GM18858 (cell line): ENCODE data around the gene TINAGL1.

Experiments
- ATAC-seq: cut with Tn5 transposase; IDR thresholded peaks from one replicate; pipeline ENCODE4 v1.9.1; 2021; ENCODE audit not compliant: unreplicated experiment

TINAGL1 gene, protein sequence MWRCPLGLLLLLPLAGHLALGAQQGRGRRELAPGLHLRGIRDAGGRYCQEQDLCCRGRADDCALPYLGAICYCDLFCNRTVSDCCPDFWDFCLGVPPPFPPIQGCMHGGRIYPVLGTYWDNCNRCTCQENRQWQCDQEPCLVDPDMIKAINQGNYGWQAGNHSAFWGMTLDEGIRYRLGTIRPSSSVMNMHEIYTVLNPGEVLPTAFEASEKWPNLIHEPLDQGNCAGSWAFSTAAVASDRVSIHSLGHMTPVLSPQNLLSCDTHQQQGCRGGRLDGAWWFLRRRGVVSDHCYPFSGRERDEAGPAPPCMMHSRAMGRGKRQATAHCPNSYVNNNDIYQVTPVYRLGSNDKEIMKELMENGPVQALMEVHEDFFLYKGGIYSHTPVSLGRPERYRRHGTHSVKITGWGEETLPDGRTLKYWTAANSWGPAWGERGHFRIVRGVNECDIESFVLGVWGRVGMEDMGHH

DNA sequence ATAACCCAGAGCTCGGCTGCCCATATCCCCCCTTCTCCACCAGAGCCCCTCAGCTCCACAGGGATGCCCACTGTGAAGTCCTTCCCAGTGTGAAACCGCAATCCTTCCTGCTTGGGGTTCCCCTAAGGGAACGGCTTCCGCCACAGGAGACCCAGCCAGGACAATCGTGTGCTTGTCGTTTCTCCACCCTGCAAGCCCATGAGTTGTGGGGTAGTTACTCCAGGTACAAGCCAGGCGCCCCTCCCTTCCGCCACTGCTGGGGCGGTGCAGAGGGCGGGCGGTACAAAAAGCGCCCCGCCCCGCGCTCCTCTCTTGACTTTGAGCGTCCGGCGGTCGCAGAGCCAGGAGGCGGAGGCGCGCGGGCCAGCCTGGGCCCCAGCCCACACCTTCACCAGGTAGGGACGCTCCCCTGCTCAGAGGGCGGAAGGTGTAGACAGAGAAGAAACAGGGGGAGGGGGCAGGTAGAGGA lies at the start of gene TINAGL1:
TINAGL1 (plus strand) TSS at position 315 of the 469 bp plus-strand sequence. CDS start 634 bp downstream, outside the sequence.
- no peak for ATAC-seq

DNA sequence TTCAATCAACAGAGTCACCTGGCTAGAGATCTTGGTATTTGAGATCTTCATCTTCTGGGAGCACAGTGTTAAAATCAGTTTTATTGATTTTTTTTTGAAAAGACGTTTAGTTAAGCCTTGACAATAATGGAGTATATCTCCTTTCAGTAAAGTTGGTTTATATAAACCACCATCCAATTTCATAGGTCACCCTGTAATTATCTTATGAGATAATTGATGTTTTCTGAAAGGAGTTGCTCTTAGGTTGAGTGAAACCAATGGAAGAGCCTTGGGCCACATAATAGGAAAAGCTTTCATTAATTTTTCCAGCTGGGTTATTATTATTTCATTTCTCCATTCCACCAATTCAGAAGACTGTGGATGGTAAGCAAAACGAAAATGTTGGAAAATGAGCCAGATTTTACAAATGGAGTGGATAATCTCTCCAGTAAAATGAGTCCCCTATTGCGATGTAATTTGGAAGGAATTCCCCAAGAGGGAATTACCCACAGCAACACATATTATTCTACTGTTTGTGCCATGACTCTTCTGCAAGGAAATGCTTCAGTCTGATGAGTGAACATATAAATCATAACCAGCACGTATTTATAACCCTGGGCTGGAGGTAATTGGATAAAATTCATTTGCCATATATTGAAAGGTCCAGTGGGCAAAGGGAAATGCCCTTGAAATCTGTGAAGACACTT lies 46.2 kb upstream of the TINAGL1 start:
- no peak for ATAC-seq

DNA sequence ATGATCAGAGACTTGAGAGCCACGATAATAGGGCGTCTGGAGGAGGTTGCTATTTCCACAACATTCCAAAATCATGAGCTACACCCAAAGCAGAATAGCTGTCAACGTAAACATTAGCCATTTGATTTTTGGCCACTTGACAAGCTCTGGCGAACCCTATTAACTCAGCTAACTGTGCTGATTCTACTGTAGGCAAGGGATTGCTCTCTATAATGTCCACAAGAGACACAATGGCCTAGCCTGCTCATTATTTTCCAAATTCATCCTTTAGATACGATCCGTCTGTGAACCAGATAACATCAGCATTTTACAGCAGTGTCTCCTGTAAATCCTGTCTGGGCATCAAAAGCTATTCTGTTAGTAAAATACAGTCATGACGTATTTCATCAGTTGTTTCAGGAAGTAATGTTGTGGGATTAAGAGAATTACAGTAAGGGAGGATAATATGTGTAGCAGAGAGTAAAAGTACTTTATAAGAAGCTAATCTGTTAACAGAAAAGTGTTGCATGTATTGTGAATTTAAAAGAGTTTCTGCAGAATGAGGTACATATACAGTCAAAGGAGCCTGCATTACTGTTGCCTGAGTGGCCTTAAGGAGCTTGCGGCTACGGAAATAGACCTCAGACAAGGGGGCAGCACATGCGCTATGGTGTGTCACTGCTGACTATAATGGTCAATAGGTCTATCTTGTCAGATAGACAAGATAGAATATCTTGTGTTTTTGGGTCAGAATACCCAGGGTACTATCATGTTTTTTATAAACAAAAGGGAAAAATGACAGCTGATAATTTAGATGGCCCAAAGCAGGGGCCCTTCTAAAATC lies 44.9 kb upstream of the TINAGL1 start:
- no peak for ATAC-seq

GRCh38 chr1:31532173-31532572 lies 44.1 kb upstream of the TINAGL1 start:
- ATAC-seq = no peak

DNA sequence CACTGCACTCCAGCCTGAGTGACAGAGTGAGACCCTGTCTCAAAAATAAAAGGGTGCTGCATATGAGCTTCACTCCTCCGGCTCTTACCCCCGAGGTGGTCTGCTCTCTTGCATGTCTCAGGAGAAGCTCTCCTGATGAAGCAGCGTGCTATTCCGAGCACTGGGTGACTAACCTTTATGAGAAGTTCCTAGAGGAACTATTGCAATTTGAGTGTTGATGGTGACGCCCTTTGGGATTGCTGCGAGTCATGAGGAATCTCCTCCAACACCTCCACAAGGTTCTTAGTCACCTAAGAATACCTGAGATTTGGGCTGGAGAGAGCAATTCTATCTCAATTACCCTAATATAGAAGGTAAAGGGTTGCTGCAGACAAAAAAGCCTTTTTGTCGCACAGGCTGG lies 40.8 kb upstream of the TINAGL1 start:
- no peak for ATAC-seq

DNA sequence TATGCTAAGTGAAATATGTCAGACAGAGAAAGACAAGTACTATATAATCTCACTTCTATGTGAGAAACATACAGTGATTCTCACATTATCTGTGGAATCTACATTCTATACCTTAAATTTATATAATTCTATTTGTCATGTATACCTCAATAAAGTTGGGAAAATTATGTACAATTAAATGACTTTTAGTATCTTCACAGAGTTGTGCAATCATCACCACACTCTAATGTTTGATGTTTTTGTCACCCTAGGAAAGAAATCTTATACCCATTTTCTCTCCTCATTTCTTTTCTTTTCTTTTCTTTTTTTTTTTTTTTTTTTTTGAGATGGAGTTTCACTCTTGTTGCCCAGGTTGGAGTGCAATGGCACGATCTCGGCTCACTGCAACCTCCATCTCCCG lies 37.0 kb upstream of the TINAGL1 start:
- ATAC-seq = no peak

GRCh38 chr1:31541194-31541593 lies 35.1 kb upstream of the TINAGL1 start:
- ATAC-seq = no peak

DNA sequence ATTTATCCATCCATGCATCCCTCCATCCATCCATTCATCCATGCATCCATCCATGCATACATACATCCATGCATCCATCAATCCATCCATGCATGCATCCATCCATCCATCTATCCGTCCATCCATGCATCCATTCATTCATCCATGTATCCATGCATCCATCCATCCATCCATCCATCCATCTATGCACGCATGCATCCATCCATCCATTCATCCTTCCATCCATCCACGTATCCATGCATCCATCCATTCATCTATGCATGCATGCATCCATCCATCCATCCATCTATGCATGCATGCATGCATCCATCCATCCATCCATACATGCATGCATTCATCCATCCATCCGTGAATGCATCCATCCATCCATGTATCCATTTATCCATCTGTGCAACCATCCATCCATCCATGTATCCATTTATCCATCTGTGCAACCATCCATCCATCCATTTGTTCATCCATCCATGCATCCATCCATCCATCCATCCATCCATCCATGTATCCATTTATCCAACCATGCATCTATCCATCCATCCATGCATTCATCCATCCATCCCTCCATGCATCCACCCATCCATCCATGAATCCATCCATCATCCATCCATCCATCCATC lies 30.3 kb upstream of the TINAGL1 start:
- no peak for ATAC-seq

- ATAC-seq = no peak
These were observed 27.8 kb upstream of the TINAGL1 start for GRCh38 chr1:31548534-31548906.

DNA sequence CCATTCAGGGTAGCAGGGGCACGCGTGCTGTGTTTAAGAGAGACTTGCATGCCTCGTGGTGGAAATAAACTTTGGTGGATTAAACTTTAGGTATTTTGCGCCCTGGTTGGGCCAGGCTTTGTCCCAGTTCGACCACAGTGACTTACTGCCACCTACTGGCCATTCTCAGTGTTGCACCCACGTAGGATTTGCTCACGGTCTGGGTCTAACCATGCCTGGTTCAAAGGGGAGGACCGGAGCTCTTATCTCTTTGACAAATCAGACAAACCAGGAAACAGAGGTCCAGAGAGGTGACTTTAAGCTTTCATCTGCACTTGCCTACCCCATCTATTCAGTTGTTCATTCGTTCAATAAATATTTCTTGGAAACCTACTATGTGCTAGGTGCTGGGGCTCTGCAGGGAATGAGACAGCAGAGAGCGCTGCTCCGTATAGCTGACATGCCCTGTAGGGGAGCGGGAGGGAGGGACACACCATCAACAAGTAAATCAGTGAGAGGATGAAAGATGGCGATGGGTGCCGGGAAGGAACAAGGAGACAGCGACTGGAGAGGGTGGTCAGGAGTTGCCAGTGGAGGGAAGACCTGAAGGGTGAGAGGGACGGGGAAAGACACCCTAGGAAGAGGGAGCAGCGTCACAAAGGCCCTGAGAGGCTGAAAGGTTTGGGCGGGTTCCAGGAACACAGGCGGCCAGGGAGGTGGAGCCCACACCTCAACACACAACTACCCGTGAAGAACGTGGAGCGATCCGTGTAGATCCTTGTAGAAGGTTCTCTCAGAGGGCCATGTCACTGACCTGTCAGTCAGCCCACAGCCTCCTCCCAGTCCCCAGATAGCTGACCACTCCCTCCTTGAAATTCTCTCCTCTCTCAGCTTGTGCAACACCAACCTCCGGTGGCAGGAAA lies 27.2 kb upstream of the TINAGL1 start:
- ATAC-seq = peak; percentile 56

DNA sequence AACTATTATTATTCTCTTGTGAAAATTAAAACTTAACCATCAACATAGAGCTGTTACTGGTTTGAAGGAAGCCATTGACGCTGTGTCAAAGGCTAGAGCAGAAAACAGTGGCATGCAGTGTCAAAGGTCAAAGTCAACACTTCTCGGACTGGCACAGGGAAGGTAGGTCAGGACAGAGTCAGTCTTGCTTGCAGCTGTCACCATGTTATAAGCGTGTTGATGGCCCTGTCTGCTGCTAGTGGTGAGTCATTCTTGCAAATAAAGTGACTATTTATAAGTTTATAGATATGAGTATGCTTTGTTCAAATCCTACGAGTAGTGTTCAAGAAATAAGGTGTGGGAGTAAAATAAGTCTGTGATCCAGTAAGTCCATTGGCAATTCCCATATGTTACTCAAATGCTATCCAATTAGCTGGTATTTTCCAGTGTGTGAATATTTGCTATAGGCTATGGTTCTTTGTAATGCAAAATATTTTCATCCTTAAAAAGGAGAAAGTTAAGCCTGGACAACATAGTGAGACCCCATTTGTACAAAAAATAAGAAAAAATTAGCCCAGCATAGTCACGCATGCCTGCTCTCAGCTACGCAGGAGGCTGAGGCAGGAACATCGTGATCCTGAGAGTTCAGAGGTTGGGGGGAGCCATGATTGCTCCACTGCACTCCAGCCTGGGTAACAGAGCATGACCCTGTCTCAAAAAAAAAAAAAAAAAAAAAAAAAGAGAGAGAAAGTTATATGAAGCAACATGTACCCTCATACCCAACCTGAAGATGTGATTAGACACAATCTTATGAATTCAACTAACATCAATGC lies 26.3 kb upstream of the TINAGL1 start:
- ATAC-seq = peak; percentile 56

GRCh38 chr1:31551208-31551607 lies 25.1 kb upstream of the TINAGL1 start:
- no peak for ATAC-seq

GRCh38 chr1:31552489-31552888 lies 23.8 kb upstream of the TINAGL1 start:
- no peak for ATAC-seq

DNA sequence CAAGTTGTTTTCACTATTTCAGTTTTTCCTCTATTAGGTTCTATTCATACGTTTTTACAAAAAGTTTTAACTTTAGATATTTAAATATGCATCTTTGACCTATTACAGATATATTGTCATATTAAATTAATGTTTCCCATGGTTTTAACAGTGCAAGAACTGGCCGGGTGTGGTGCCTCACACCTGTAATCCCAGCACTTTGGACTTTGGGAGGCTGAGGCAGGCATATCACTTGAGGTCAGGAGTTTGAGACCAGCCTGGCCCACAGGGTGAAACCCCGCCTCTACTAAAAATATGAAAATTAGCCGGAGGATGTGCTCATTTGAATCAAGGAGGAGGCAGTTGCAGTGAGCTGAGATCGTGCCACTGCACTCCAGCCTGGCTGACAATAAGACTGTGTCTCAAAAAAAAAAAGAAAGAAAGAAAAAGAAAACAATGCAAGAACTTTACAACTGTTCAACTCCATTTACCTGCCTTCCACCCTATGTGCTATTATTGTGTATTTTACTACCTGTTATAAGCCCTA lies 19.8 kb upstream of the TINAGL1 start:
- ATAC-seq = no peak

GRCh38 chr1:31559715-31560114 lies 16.6 kb upstream of the TINAGL1 start:
- no peak for ATAC-seq

GRCh38 chr1:31560394-31560793 lies 15.9 kb upstream of the TINAGL1 start:
- ATAC-seq = no peak

DNA sequence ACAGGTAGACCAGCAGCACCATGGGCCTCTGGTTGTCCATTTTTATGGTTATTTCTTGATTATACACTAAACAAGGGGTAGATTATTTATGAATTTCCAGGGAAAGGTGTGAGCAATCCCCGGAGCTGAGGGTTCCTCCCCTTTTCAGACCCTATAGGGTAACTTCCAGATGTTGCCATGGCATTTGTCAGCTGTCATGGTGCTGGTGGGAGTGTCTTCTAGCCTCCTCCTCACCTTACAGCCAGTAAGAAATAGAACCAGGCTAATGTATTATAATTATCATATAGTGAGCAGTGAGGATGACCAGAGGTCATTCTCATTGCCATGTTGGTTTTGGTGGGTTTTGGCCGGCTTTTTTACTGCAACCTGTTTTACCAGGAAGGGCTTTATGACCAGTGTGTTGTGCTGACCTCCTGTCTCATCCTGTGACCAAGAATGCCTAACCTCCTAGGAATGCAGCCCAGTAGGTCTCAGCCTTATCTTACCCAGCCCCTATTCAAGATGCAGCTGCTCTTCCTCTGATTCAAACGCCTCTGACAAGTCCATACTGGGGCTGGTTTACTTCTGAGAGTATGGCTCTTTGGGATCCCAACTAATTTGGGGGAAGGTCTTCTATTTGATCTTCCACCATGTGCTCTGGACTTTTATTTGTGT lies 13.5 kb upstream of the TINAGL1 start:
- no peak for ATAC-seq

GRCh38 chr1:31564606-31564989 lies 11.7 kb upstream of the TINAGL1 start:
- ATAC-seq = no peak
